ENCODE results near the gene UBAC2. TPM values are rescaled to one million over a fixed set of nuclear protein-coding genes. Genes with fewer than 3 reads are reported as not detected.
A peak's percentile ranks its signal among the peaks of the same experiment; 100 is the strongest.

The UBAC2 gene
- total and polyA plus RNA-seq, 2 of the 4 experiments (the other 2 are of a cell fraction) = 20.8 to 36.3 TPM

- TF ChIP-seq CTCF (conservative IDR thresholded peaks at IDR 0.05; ENCODE audit: low read depth, low read length) = peak; percentile 93
These were observed 69.1 kb downstream of the UBAC2 start (continued) for GRCh38 chr13:99269627-99270241.

- no peak overlapping the region for H2BK20ac ChIP-seq (ENCODE audit: low read depth, low read length)
- H2AK5ac ChIP-seq (ENCODE audit: low read depth, low read length) = no peak overlapping the region
- no peak overlapping the region for H2AK9ac ChIP-seq (replicated peaks; ENCODE audit: low read depth, low read length, poor library complexity)
- H3K23ac ChIP-seq (ENCODE audit: low read depth, low read length) = no peak overlapping the region
- DNase-seq = no peak
- no peak overlapping the region for H4K8ac ChIP-seq (ENCODE audit: low read depth in 2 of 2, low read length in 2 of 2)
- dilution Hi-C loops (cut with HindIII; ENCODE audit: low sequenced_read_pairs, unreplicated experiment) (no loop called here), intact Hi-C loops (cut with micrococcal nuclease) (no loop called here), in situ Hi-C loops (cut with MboI; ENCODE audit: low sequenced_read_pairs) (loop anchor here (5.0 kb wide), 1 partner anchor 167 kb away; no protein-coding TSS in a partner anchor)
- H3K4me1 ChIP-seq (ENCODE audit: control insufficient read depth, insufficient read depth, low read length) = no peaks in the 10 kb centered on the region
- H3K56ac ChIP-seq (ENCODE audit: extremely low read depth, insufficient read depth, low read length) = no peak overlapping the region
- ATAC-seq (ENCODE audit: low read depth) = no peak
- no peak overlapping the region for H2AFZ ChIP-seq (replicated peaks; ENCODE audit: low read length, poor library complexity)
- no peak overlapping the region for H3K14ac ChIP-seq (replicated peaks; ENCODE audit: low read depth, low read length)
- H3K27ac ChIP-seq (ENCODE audit: insufficient read depth, low read length) = no peak overlapping the region
- H4K20me1 ChIP-seq (ENCODE audit: insufficient read depth, low read length) = peaks cover 5% of the 10 kb centered on the region; the same call in 1 of the 2 replicates
- peaks cover 5% of the 10 kb centered on the region for H3K36me3 ChIP-seq (ENCODE audit: control insufficient read depth, insufficient read depth, low read length)
- no TSS peak for BruUV-seq (replicated peaks)
- no peaks in the 10 kb centered on the region for H3K27me3 ChIP-seq (ENCODE audit: control insufficient read depth, insufficient read depth, low read length)
- no peak overlapping the region for H4K91ac ChIP-seq (ENCODE audit: insufficient read depth, low read depth, low read length)
- no peak overlapping the region for H4K5ac ChIP-seq (ENCODE audit: low read depth, low read length)
- ChIA-PET POLR2A (ENCODE audit: unreplicated experiment) (interaction anchor here (0.6 kb wide), 1 partner anchor 170 kb away, joined by 3 read pairs; no protein-coding TSS in a partner anchor), CTCF (interaction anchor here (0.7 to 4.5 kb wide), 5 partner anchors 10 to 189 kb away, joined by 3 to 85 read pairs (median 4); no protein-coding TSS in a partner anchor)
- H3K4ac ChIP-seq (ENCODE audit: low read depth, low read length) = no peak overlapping the region
- WGBS, 2 experiments (ENCODE audit: extremely low coverage in 2 of 2, insufficient read length in 1 of 2) = 100% methylated on average over 1 of the region's 2 CpGs; no CpG with 5 or more reads in 1 of the 2 experiments
- no peak overlapping the region for H2BK15ac ChIP-seq (ENCODE audit: low read depth, low read length)
- peaks cover 6% of the 10 kb centered on the region in 2 experiments; a peak in 3 of 4 replicates for H3K79me1 ChIP-seq (ENCODE audit: low read depth in 1 of 2, low read length in 2 of 2)
- H2BK120ac ChIP-seq (ENCODE audit: low read depth, low read length) = no peak overlapping the region
- H3K4me2 ChIP-seq (ENCODE audit: low read depth, low read length) = no peak overlapping the region
- H3K9me3 ChIP-seq (ENCODE audit: control insufficient read depth, insufficient read depth, low read length) = no peaks in the 10 kb centered on the region; the same call in none of the 2 replicates
- TF ChIP-seq ELK1 (IDR thresholded peaks at IDR 0.05; ENCODE audit: borderline replicate concordance, low read depth, low read length) (no peak), POLR2A (IDR thresholded peaks at IDR 0.05; ENCODE audit: low read depth, low read length) (no peak), MAZ (IDR thresholded peaks at IDR 0.05; ENCODE audit: borderline replicate concordance, low read depth, low read length) (no peak), MXI1 (IDR thresholded peaks at IDR 0.05; ENCODE audit: borderline replicate concordance, low read depth, low read length) (no peak), CHD1 (IDR thresholded peaks at IDR 0.05; ENCODE audit: low read depth, low read length) (no peak), FOS (IDR thresholded peaks at IDR 0.05; ENCODE audit: low read depth, low read length) (no peak), SMC3 (IDR thresholded peaks at IDR 0.05; ENCODE audit: low read depth, low read length) (no peak), CTCF (conservative IDR thresholded peaks at IDR 0.05; ENCODE audit: low read depth, low read length) (no peak)
- H3K9ac ChIP-seq (ENCODE audit: low read depth, low read length) = no peak overlapping the region
- no peak overlapping the region for H3K4me3 ChIP-seq (ENCODE audit: insufficient read depth, low read depth, low read length)
- no peaks in the 10 kb centered on the region for H3K9me1 ChIP-seq (ENCODE audit: insufficient read depth, low read length)
- no peak overlapping the region for H3K18ac ChIP-seq (ENCODE audit: low read depth, low read length)
- H2BK5ac ChIP-seq (ENCODE audit: low read depth, low read length, poor library complexity, severe bottlenecking) = no peak overlapping the region
These were observed 69.9 kb downstream of the UBAC2 start for GRCh38 chr13:99270518-99270917.

Data from IMR-90 (cell line).